AG04450 (cell line): ENCODE results near the gene RANBP1. TPM values are rescaled to one million over a fixed set of nuclear protein-coding genes. Genes with fewer than 3 reads are reported as not detected.

Source experiments
- CTCF ChIA-PET: fragments of 300-600, 350-600 bp; formaldehyde crosslinking; extraction: SDS; loops from one replicate; lab custom pipeline; 2022; ENCODE audit warnings: antibody characterized with exemption, inconsistent platforms; lab: Charles Lee
- POLR2A ChIA-PET: fragments of 350-600 bp; formaldehyde crosslinking; extraction: SDS; loops from one replicate; lab custom pipeline; 2021; ENCODE audit warnings: antibody characterized with exemption, inconsistent platforms; lab: Yijun Ruan, JAX
- DNase-seq: peaks from one replicate; pipeline ENCODE4 v3.0.0-alpha.2; 2011; ENCODE audit warnings: low read depth, low spot score
- H3K27ac ChIP-seq: one replicate; pipeline ENCODE4 v1.5.1; 2012; ENCODE audit warnings: low read depth, low read length, control low read depth
- H3K27me3 ChIP-seq: one replicate; pipeline ENCODE4 v1.6.0; 2012; ENCODE audit warnings: low read length; ENCODE audit not compliant: control insufficient read depth, insufficient read depth
- H3K4me3 ChIP-seq: 2 replicates; pipeline ENCODE4 v1.5.1; 2011; ENCODE audit warnings: mild to moderate bottlenecking, low read depth, low read length, control low read depth
- H3K9me3 ChIP-seq: 2 replicates; pipeline ENCODE4 v1.5.1; 2012; ENCODE audit warnings: low read length; ENCODE audit not compliant: control insufficient read depth, insufficient read depth
- polyA plus RNA-seq: library from polyadenylated mRNA; depleted of rRNA; stranded (reverse); fragments of >200 nt; gene quantifications from 2 replicates; pipeline ENCODE4 v1.2.3, GENCODE V29; 2011
- TF ChIP-seq, protein P1 (sequence below): IDR thresholded peaks from 2 replicates; pipeline ENCODE4 v1.5.1; 2011; ENCODE audit warnings: low read depth, low read length, control low read depth, inconsistent platforms

Gene RANBP1
- polyA plus RNA-seq, 1 experiment, result 154 TPM

- Histone ChIP-seq H3K27me3 (peaks cover 10% of the 10 kb centered on the region), H3K4me3 (no peak overlapping the region), H3K9me3 (peaks cover 3% of the 10 kb centered on the region; the same call in 1 of the 2 replicates), H3K27ac (no peak overlapping the region)
- DNase-seq, result no peak
- ChIA-PET CTCF (interaction anchor here (0.6 to 1.1 kb wide), 2 partner anchors 110 to 124 kb away, joined by 6 to 10 read pairs; no protein-coding TSS in a partner anchor), POLR2A (interaction anchor here (0.6 kb wide), 1 partner anchor 134 kb away, joined by 3 read pairs; no protein-coding TSS in a partner anchor)
- TF ChIP-seq, protein P1, sequence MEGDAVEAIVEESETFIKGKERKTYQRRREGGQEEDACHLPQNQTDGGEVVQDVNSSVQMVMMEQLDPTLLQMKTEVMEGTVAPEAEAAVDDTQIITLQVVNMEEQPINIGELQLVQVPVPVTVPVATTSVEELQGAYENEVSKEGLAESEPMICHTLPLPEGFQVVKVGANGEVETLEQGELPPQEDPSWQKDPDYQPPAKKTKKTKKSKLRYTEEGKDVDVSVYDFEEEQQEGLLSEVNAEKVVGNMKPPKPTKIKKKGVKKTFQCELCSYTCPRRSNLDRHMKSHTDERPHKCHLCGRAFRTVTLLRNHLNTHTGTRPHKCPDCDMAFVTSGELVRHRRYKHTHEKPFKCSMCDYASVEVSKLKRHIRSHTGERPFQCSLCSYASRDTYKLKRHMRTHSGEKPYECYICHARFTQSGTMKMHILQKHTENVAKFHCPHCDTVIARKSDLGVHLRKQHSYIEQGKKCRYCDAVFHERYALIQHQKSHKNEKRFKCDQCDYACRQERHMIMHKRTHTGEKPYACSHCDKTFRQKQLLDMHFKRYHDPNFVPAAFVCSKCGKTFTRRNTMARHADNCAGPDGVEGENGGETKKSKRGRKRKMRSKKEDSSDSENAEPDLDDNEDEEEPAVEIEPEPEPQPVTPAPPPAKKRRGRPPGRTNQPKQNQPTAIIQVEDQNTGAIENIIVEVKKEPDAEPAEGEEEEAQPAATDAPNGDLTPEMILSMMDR, result no peak
These were observed 44.1 kb downstream of the RANBP1 start for GRCh38 chr22:20160041-20160440.

- H3K4me3 ChIP-seq, result no peak overlapping the region
- H3K27me3 ChIP-seq, result peaks cover 19% of the 10 kb centered on the region
- CTCF ChIA-PET, result interaction anchor here (0.6 kb wide), 1 partner anchor 361 kb away, joined by 3 read pairs; no protein-coding TSS in a partner anchor
- DNase-seq, result no peak
- no peak overlapping the region for H3K27ac ChIP-seq
- POLR2A ChIA-PET, result no interaction called here
- TF ChIP-seq, protein P1, result no peak
- peaks cover 3% of the 10 kb centered on the region; the same call in 1 of the 2 replicates for H3K9me3 ChIP-seq
These were observed 49.0 kb downstream of the RANBP1 start for GRCh38 chr22:20164863-20165262.

- H3K4me3 ChIP-seq, result no peak overlapping the region
- CTCF ChIA-PET, result interaction anchor here (0.6 kb wide), 1 partner anchor 361 kb away, joined by 3 read pairs; no protein-coding TSS in a partner anchor
- POLR2A ChIA-PET, result no interaction called here
- DNase-seq, result no peak
- TF ChIP-seq, protein P1, result no peak
- H3K27me3 ChIP-seq, result peaks cover 16% of the 10 kb centered on the region
- H3K9me3 ChIP-seq, result peaks cover 3% of the 10 kb centered on the region; the same call in 1 of the 2 replicates
- no peak overlapping the region for H3K27ac ChIP-seq
These were observed 49.5 kb downstream of the RANBP1 start for GRCh38 chr22:20165421-20165820.

GRCh38 chr22:20165913-20166312 is 50.0 kb downstream of the RANBP1 start:
- CTCF ChIA-PET, result no interaction called here
- Histone ChIP-seq H3K27ac (no peak overlapping the region), H3K4me3 (no peak overlapping the region), H3K27me3 (peaks cover 17% of the 10 kb centered on the region), H3K9me3 (peaks cover 3% of the 10 kb centered on the region; the same call in 1 of the 2 replicates)
- TF ChIP-seq, protein P1, result no peak
- POLR2A ChIA-PET, result no interaction called here
- no peak for DNase-seq

- ChIA-PET CTCF (no interaction called here), POLR2A (no interaction called here)
- DNase-seq, result no peak
- Histone ChIP-seq H3K27me3 (peaks cover 15% of the 10 kb centered on the region), H3K9me3 (peaks cover 3% of the 10 kb centered on the region; the same call in 1 of the 2 replicates), H3K27ac (no peak overlapping the region), H3K4me3 (no peak overlapping the region)
- TF ChIP-seq, protein P1, result no peak
These were observed 50.8 kb downstream of the RANBP1 start for GRCh38 chr22:20166703-20167102.
